Neural progenitor cell (in vitro differentiated cells): Measurements from ENCODE around the gene CSGALNACT2. TPM values are rescaled to one million over a fixed set of nuclear protein-coding genes. Genes with fewer than 3 reads are reported as not detected.
A peak's percentile ranks its signal among the peaks of the same experiment; 100 is the strongest.

Source experiments
- DNase-seq: peaks from one replicate; pipeline ENCODE4 v3.0.0-alpha.2; 2016; ENCODE audit warnings: low spot score
- H2AFZ ChIP-seq: fragments of 200-600 bp; sonication (generic); replicated peaks from 2 replicates; pipeline ENCODE4 v1.6.1; 2016; ENCODE audit warnings: antibody characterized with exemption
- H3F3A ChIP-seq: fragments of 200-600 bp; sonication (generic); 2 replicates; pipeline ENCODE4 v1.6.1; 2016; ENCODE audit warnings: antibody characterized with exemption, low read depth
- H3K27ac ChIP-seq: fragments of 200-600 bp; sonication (generic); 2 replicates; pipeline ENCODE4 v1.5.1; 2016; ENCODE audit warnings: mild to moderate bottlenecking
- H3K27me3 ChIP-seq: fragments of 200-600 bp; sonication (generic); 2 replicates; pipeline ENCODE4 v1.6.1; 2016; ENCODE audit warnings: mild to moderate bottlenecking, moderate library complexity
- H3K36me3 ChIP-seq: fragments of 200-600 bp; sonication (generic); 2 replicates; pipeline ENCODE4 v1.5.1; 2016
- H3K4me1 ChIP-seq: fragments of 200-600 bp; sonication (generic); 2 replicates; pipeline ENCODE4 v1.6.1; 2016; ENCODE audit warnings: mixed run types
- H3K4me2 ChIP-seq: fragments of 200-600 bp; sonication (generic); 2 replicates; pipeline ENCODE4 v1.6.1; 2016
- H3K4me3 ChIP-seq: fragments of 200-600 bp; sonication (generic); 2 replicates; pipeline ENCODE4 v1.5.1; 2016
- H3K79me2 ChIP-seq: fragments of 200-600 bp; sonication (generic); 2 replicates; pipeline ENCODE4 v1.6.1; 2016; ENCODE audit warnings: low read depth
- H3K9ac ChIP-seq: fragments of 200-600 bp; sonication (generic); 2 replicates; pipeline ENCODE4 v1.6.1; 2016
- H3K9me3 ChIP-seq: fragments of 200-600 bp; sonication (generic); 2 replicates; pipeline ENCODE4 v1.5.1; 2016; ENCODE audit warnings: low read depth
- H4K20me1 ChIP-seq: fragments of 200-600 bp; sonication (generic); 2 replicates; pipeline ENCODE4 v1.6.1; 2016; ENCODE audit warnings: low read depth
- H3K27ac Mint-ChIP-seq: 3 replicates; pipeline ENCODE4 v1.8.0; 2021; ENCODE audit warnings: mixed read lengths
- H3K27me3 Mint-ChIP-seq: 2 replicates; pipeline ENCODE4 v1.8.0; 2022; ENCODE audit warnings: low read depth, mild to moderate bottlenecking, inconsistent platforms, moderate library complexity, mixed read lengths; ENCODE audit not compliant: insufficient read depth
- H3K36me3 Mint-ChIP-seq: 3 replicates; pipeline ENCODE4 v1.8.0; 2021; ENCODE audit warnings: mixed read lengths
- H3K4me1 Mint-ChIP-seq: 3 replicates; pipeline ENCODE4 v1.8.0; 2021; ENCODE audit warnings: mixed read lengths
- H3K4me3 Mint-ChIP-seq: 3 replicates; pipeline ENCODE4 v1.8.0; 2021; ENCODE audit warnings: mild to moderate bottlenecking, moderate library complexity, mixed read lengths
- H3K9me3 Mint-ChIP-seq: 3 replicates; pipeline ENCODE4 v1.8.0; 2020; ENCODE audit warnings: mixed read lengths
- EZH2 ChIP-seq: fragments of 200-600 bp; sonication (generic); IDR thresholded peaks from 2 replicates; pipeline ENCODE4 v1.6.1; 2017; ENCODE audit warnings: antibody characterized with exemption, mild to moderate bottlenecking, moderate library complexity
- EZH2phosphoT487 ChIP-seq: fragments of 200-600 bp; sonication (generic); IDR thresholded peaks from 2 replicates; pipeline ENCODE4 v1.6.1; 2017; ENCODE audit warnings: antibody characterized with exemption
- total RNA-seq: library from RNA; depleted of rRNA; stranded (reverse); fragments of >200 nt; gene quantifications from 2 replicates; pipeline ENCODE4 v1.2.3, GENCODE V29; 2015; ENCODE audit warnings: low replicate concordance
- TF ChIP-seq, protein P1 (sequence below): fragments of 200-600 bp; sonication (generic); IDR thresholded peaks from 2 replicates; pipeline ENCODE4 v1.5.1; 2017; ENCODE audit warnings: antibody characterized with exemption, mild to moderate bottlenecking

The CSGALNACT2 gene
- total RNA-seq, 1 donor from 2014 or later, result 9.3 TPM

DNA sequence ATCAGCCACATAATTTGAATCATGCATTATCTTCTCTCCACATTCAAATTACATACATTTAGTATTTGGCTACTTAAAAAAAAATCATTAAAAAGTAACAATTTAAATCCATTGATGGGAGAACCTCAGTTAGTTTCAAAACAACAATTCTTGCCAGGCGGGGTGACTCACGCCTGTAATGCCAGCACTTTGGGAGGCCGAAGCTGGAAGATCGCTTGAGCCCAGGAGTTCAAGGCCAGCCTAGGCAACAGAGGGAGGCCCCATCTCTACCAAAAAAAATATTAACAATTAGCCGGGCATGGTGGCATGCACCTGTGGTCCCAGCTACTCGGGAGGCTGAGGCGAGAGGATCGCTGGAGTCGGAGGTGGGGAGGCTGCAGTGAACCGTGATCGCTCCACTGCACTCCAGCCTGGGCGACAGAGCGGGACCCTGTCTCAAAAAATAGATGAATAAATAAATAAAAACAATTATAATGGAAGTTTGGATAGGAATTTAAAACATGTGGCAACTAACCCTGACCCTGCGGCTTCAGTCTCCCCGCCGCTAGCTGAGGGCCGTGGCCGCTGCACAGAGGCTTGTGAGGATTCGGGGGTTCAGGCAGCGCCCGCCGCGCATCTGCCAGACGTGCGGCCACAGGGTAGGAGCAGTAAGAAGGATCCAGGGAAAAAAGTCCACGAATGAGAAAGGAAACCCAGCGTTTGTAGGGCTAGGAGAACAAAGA is 1.1 kb upstream of the CSGALNACT2 start:
- H4K20me1 ChIP-seq, result peaks cover 11% of the 10 kb centered on the region
- H3K4me1 Mint-ChIP-seq, result peaks cover 24% of the 10 kb centered on the region
- H2AFZ ChIP-seq, result peak overlapping the region; percentile 75
- H3F3A ChIP-seq, result peaks cover 10% of the 10 kb centered on the region
- H3K27ac ChIP-seq, result no peak overlapping the region
- no peaks in the 10 kb centered on the region for H3K36me3 Mint-ChIP-seq
- peak overlapping the region; percentile 97 for H3K4me3 Mint-ChIP-seq
- peak overlapping the region; percentile 100 for H3K4me2 ChIP-seq
- peak overlapping the region; percentile 67 for H3K4me3 ChIP-seq
- no peak for DNase-seq
- no peaks in the 10 kb centered on the region for H3K27me3 ChIP-seq
- H3K27me3 Mint-ChIP-seq, result peaks cover 2% of the 10 kb centered on the region
- no peaks in the 10 kb centered on the region for H3K9me3 ChIP-seq
- H3K9me3 Mint-ChIP-seq, result no peaks in the 10 kb centered on the region
- peaks cover 8% of the 10 kb centered on the region for H3K4me1 ChIP-seq
- H3K36me3 ChIP-seq, result no peaks in the 10 kb centered on the region
- H3K27ac Mint-ChIP-seq, result peak overlapping the region; percentile 99
- H3K79me2 ChIP-seq, result peaks cover 30% of the 10 kb centered on the region
- H3K9ac ChIP-seq, result no peak overlapping the region
- TF ChIP-seq, protein P1, sequence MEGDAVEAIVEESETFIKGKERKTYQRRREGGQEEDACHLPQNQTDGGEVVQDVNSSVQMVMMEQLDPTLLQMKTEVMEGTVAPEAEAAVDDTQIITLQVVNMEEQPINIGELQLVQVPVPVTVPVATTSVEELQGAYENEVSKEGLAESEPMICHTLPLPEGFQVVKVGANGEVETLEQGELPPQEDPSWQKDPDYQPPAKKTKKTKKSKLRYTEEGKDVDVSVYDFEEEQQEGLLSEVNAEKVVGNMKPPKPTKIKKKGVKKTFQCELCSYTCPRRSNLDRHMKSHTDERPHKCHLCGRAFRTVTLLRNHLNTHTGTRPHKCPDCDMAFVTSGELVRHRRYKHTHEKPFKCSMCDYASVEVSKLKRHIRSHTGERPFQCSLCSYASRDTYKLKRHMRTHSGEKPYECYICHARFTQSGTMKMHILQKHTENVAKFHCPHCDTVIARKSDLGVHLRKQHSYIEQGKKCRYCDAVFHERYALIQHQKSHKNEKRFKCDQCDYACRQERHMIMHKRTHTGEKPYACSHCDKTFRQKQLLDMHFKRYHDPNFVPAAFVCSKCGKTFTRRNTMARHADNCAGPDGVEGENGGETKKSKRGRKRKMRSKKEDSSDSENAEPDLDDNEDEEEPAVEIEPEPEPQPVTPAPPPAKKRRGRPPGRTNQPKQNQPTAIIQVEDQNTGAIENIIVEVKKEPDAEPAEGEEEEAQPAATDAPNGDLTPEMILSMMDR, result no peak
- TF ChIP-seq EZH2 (no peak), EZH2phosphoT487 (no peak)

DNA sequence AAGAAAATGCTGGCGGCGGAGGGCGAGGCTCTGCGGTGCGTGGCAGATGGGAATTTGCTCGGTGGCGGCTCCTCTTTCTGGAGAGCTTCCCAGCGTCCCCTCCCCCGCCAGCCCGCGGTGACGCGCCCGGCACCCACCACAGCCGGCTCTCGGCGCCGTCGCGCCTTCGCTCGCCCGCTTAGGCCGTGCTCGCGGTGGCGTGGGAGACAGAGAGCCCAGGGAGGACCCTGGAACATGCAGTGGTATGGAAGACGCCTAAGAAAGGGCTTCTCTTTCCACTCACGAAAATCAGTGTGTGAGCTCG is 576 bp upstream of the CSGALNACT2 start:
- peaks cover 4% of the 10 kb centered on the region for H3K27me3 Mint-ChIP-seq
- Histone ChIP-seq H3K9me3 (no peaks in the 10 kb centered on the region), H3K4me3 (peak overlapping the region; percentile 67), H3K36me3 (no peaks in the 10 kb centered on the region), H3K4me2 (peak overlapping the region; percentile 100), H3K27me3 (no peaks in the 10 kb centered on the region), H3K79me2 (peaks cover 36% of the 10 kb centered on the region), H2AFZ (peak overlapping the region; percentile 75), H3F3A (peaks cover 10% of the 10 kb centered on the region), H3K27ac (no peak overlapping the region), H3K4me1 (peaks cover 8% of the 10 kb centered on the region), H3K9ac (peak overlapping the region; percentile 10), H4K20me1 (peaks cover 11% of the 10 kb centered on the region)
- peak; percentile 71 for DNase-seq
- peak overlapping the region; percentile 99 for H3K27ac Mint-ChIP-seq
- no peaks in the 10 kb centered on the region for H3K9me3 Mint-ChIP-seq
- peaks cover 24% of the 10 kb centered on the region for H3K4me1 Mint-ChIP-seq
- H3K36me3 Mint-ChIP-seq, result no peaks in the 10 kb centered on the region
- H3K4me3 Mint-ChIP-seq, result peak overlapping the region; percentile 97
- TF ChIP-seq EZH2 (no peak), EZH2phosphoT487 (no peak)
- TF ChIP-seq, protein P1, result no peak

DNA sequence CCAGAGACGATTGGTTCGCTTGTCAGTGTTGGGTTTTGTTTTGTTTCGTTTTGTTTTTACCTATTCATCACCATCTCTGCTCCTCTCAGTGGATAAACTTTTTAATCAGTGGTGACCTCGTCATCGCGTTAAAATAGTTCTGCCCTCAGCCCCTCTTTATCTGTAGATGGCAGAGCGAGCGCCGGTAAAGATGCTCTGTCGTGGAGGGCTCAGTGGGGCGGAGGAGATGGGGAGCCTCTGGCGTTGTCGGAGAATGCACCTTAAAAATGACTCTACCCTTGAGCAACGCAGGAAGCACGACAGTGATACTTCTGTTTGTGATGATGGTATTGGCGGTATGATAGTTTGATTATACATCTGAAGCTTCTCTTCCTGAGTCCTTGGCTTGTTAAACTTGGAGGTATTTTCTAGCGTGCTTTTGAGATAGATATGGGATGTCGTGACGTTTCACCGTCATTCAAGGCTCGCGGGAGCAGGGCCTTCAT is 554 bp downstream of the CSGALNACT2 start:
- H3K36me3 ChIP-seq, result no peaks in the 10 kb centered on the region
- Mint-ChIP-seq H3K9me3 (no peaks in the 10 kb centered on the region), H3K4me3 (peak overlapping the region; percentile 99), H3K4me1 (peaks cover 24% of the 10 kb centered on the region), H3K27ac (peak overlapping the region; percentile 1), H3K36me3 (no peaks in the 10 kb centered on the region), H3K27me3 (peaks cover 4% of the 10 kb centered on the region)
- peak overlapping the region; percentile 67 for H3K4me3 ChIP-seq
- H3K79me2 ChIP-seq, result peaks cover 46% of the 10 kb centered on the region
- H3K4me2 ChIP-seq, result peak overlapping the region; percentile 100
- peaks cover 8% of the 10 kb centered on the region for H3K4me1 ChIP-seq
- no peak overlapping the region for H3K27ac ChIP-seq
- DNase-seq, result no peak
- H3K9ac ChIP-seq, result peak overlapping the region; percentile 17
- peak overlapping the region; percentile 97 for H2AFZ ChIP-seq
- no peaks in the 10 kb centered on the region for H3K27me3 ChIP-seq
- H4K20me1 ChIP-seq, result peaks cover 11% of the 10 kb centered on the region
- TF ChIP-seq, protein P1, result no peak
- no peak for TF ChIP-seq EZH2
- TF ChIP-seq EZH2phosphoT487, result no peak
- no peaks in the 10 kb centered on the region for H3K9me3 ChIP-seq
- H3F3A ChIP-seq, result peaks cover 10% of the 10 kb centered on the region
